Measurements from ENCODE around the gene PCDHA5.
"Not testable (repeated sequence)": the region's sequence is repeated elsewhere in the genome, so short reads cannot be mapped to it uniquely, and the experiment has no call there.

Gene PCDHA5

GRCh38 chr5:140802781-140803271 is 18.6 kb upstream of the PCDHA5 start:
- no peaks in the 10 kb centered on the region for H3K4me1 ChIP-seq (ENCODE audit: control insufficient read depth in 1 of 2, insufficient read depth in 1 of 2, low read depth in 1 of 2, low read length in 1 of 2)
- TF ChIP-seq CTCF (IDR thresholded peaks at IDR 0.05) = no peak
- no peak overlapping the region for H3K27ac ChIP-seq
- no peak overlapping the region for H3K4me3 ChIP-seq (ENCODE audit: low read depth in 1 of 2, low read length in 1 of 2)
- H3K27me3 ChIP-seq = peaks cover 35% of the 10 kb centered on the region
- H3K36me3 ChIP-seq = no peaks in the 10 kb centered on the region
- peaks cover 28% of the 10 kb centered on the region for H3K9me3 ChIP-seq

DNA sequence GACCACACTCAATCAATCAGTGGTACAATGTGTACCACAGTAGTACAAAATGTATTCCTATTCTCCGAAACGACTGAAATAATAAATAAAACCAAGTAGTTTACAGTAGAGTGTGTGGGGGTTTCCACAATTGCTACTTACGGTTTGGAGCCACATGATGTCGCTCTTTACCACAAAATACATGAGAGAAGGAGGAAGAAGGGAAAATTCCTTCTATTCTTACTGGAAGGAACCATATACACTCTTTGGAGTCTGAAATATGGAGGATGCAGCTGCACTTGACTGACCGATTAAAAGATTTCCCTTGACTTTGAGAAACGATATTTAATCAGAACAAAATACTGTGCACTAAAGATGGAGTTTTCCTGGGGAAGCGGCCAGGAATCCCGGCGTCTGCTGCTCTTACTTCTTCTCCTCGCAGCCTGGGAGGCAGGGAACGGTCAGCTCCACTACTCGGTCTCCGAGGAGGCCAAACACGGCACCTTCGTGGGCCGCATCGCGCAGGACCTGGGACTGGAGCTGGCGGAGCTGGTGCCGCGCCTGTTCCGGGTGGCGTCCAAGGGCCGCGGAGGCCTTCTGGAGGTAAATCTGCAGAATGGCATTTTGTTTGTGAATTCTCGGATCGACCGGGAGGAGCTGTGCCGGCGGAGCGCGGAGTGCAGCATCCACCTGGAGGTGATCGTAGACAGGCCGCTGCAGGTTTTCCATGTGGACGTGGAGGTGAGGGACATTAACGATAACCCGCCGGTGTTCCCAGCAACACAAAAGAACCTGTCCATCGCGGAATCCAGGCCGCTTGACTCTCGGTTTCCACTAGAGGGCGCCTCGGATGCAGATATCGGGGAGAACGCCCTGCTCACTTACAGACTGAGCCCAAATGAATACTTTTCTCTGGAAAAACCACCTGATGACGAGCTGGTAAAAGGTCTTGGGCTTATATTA is 14.3 kb upstream of the PCDHA5 start, which contains the start of gene PCDHA4:
TSS of gene PCDHA4 (plus strand) at position 235 of the 942 bp plus-strand sequence.
- Histone ChIP-seq H3K27ac (no peak within 1 kb of the TSS), H3K36me3 (no peaks in the 10 kb centered on the region), H3K9me3 (peaks cover 10% of the 10 kb centered on the region), H3K4me3 (ENCODE audit: low read depth in 1 of 2, low read length in 1 of 2) (no peak within 1 kb of the TSS), H3K27me3 (peaks cover 10% of the 10 kb centered on the region), H3K4me1 (ENCODE audit: control insufficient read depth in 1 of 2, insufficient read depth in 1 of 2, low read depth in 1 of 2, low read length in 1 of 2) (no peaks in the 10 kb centered on the region)
- TF ChIP-seq CTCF (IDR thresholded peaks at IDR 0.05) = no peak

DNA sequence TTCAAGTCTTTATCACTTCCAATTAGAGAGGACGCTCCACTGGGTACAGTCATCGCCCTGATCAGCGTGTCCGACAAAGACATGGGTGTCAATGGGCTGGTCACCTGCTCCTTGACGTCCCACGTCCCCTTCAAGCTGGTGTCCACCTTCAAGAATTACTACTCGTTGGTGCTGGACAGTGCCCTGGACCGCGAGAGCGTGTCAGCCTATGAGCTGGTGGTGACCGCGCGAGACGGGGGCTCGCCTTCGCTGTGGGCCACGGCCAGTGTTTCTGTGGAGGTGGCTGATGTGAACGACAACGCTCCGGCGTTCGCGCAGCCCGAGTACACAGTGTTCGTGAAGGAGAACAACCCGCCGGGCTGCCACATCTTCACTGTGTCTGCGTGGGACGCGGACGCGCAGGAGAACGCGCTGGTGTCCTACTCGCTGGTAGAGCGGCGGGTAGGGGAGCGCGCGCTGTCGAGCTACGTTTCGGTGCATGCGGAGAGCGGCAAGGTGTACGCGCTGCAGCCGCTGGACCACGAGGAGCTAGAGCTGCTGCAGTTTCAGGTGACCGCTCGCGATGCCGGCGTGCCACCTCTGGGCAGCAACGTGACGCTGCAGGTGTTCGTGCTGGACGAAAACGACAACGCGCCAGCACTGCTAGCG is 13.0 kb upstream of the PCDHA5 start:
- not testable (repeated sequence) for H3K27ac ChIP-seq; H3K9me3 ChIP-seq; H3K4me3 ChIP-seq (ENCODE audit: low read depth in 1 of 2, low read length in 1 of 2); H3K36me3 ChIP-seq; H3K4me1 ChIP-seq (ENCODE audit: control insufficient read depth in 1 of 2, insufficient read depth in 1 of 2, low read depth in 1 of 2, low read length in 1 of 2)
- peaks cover 10% of the 10 kb centered on the region for H3K27me3 ChIP-seq

DNA sequence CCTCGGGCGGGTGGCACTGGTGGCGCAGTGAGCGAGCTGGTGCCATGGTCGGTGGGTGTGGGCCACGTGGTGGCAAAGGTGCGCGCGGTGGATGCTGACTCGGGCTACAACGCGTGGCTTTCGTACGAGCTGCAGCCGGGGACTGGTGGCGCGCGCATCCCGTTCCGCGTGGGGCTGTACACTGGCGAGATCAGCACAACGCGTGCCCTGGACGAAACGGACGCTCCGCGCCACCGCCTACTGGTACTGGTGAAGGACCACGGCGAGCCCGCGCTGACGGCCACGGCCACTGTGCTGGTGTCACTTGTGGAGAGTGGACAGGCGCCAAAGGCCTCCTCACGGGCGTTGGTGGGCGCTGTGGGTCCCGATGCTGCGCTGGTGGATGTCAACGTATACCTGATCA is 12.5 kb upstream of the PCDHA5 start:
- Histone ChIP-seq H3K36me3 (no peaks in the 10 kb centered on the region), H3K27me3 (peaks cover 10% of the 10 kb centered on the region), H3K27ac (no peak overlapping the region), H3K4me3 (ENCODE audit: low read depth in 1 of 2, low read length in 1 of 2) (no peak overlapping the region), H3K9me3 (no peaks in the 10 kb centered on the region), H3K4me1 (ENCODE audit: control insufficient read depth in 1 of 2, insufficient read depth in 1 of 2, low read depth in 1 of 2, low read length in 1 of 2) (no peaks in the 10 kb centered on the region)
- TF ChIP-seq CTCF (IDR thresholded peaks at IDR 0.05) = no peak

DNA sequence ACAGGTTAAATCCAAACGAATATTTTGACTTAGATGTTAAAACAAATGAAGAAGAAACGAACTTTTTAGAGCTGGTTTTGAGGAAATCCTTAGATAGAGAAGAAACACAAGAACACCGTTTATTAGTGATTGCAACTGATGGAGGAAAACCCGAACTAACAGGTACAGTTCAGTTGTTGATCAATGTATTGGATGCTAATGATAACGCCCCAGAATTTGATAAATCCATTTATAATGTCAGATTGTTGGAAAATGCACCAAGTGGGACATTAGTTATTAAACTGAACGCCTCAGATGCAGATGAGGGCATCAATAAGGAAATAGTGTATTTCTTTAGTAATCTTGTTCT is 842 bp downstream of the PCDHA5 start:
- Histone ChIP-seq H3K4me1 (ENCODE audit: control insufficient read depth in 1 of 2, insufficient read depth in 1 of 2, low read depth in 1 of 2, low read length in 1 of 2) (no peaks in the 10 kb centered on the region), H3K27ac (no peak overlapping the region), H3K36me3 (no peaks in the 10 kb centered on the region), H3K27me3 (peaks cover 3% of the 10 kb centered on the region), H3K9me3 (peaks cover 25% of the 10 kb centered on the region), H3K4me3 (ENCODE audit: low read depth in 1 of 2, low read length in 1 of 2) (no peak overlapping the region)
- no peak for TF ChIP-seq CTCF (IDR thresholded peaks at IDR 0.05)

DNA sequence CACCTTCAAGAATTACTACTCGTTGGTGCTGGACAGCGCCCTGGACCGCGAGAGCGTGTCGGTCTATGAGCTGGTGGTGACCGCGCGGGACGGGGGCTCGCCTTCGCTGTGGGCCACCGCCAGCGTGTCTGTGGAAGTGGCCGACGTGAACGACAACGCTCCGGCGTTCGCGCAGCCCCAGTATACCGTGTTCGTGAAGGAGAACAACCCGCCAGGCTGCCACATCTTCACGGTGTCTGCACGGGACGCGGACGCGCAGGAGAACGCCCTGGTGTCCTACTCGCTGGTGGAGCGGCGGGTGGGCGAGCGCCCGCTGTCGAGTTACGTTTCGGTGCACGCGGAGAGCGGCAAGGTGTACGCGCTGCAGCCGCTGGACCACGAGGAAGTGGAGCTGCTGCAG is 1.6 kb downstream of the PCDHA5 start:
- peaks cover 10% of the 10 kb centered on the region for H3K27me3 ChIP-seq
- H3K4me3 ChIP-seq (ENCODE audit: low read depth in 1 of 2, low read length in 1 of 2); H3K36me3 ChIP-seq; H3K27ac ChIP-seq; H3K4me1 ChIP-seq (ENCODE audit: control insufficient read depth in 1 of 2, insufficient read depth in 1 of 2, low read depth in 1 of 2, low read length in 1 of 2): not testable (repeated sequence)
- H3K9me3 ChIP-seq = peaks cover 30% of the 10 kb centered on the region

Data from neutrophil (primary cell).